ENCODE measurements around the gene XNDC1N.
A peak's percentile ranks its signal among the peaks of the same experiment; 100 is the strongest.
"Not testable (repeated sequence)": the region's sequence is repeated elsewhere in the genome, so short reads cannot be mapped to it uniquely, and the experiment has no call there.

Gene XNDC1N

GRCh38 chr11:71934213-71934612 lies 5.8 kb upstream of the XNDC1N start:
- Histone ChIP-seq H3K4me3 (no peak overlapping the region), H3K27ac (no peak overlapping the region)

- no peak overlapping the region for H3K4me3 ChIP-seq
- peak overlapping the region in 1 of 21 experiments; percentile 18 for H3K27ac ChIP-seq
These were observed 4.9 kb upstream of the XNDC1N start for GRCh38 chr11:71933141-71933933.

- H3K4me3 ChIP-seq: no peak overlapping the region
- no peak overlapping the region for H3K27ac ChIP-seq
These were observed 2.8 kb upstream of the XNDC1N start for GRCh38 chr11:71931245-71931602.

GRCh38 chr11:71930556-71931244 lies 2.3 kb upstream of the XNDC1N start:
- Histone ChIP-seq H3K4me3 (no peak overlapping the region), H3K27ac (no peak overlapping the region)

- Histone ChIP-seq H3K27ac (peak overlapping the region in 18 of 21 experiments; percentile 66 to 99 (median 96)), H3K4me3 (peak overlapping the region; percentile 61 to 96 (median 93))
These were observed 1.1 kb upstream of the XNDC1N start for GRCh38 chr11:71929491-71929890.

- Histone ChIP-seq H3K4me3 (peak within 1 kb of the TSS; percentile 61 to 96 (median 93)), H3K27ac (peak within 1 kb of the TSS; percentile 48 to 99 (median 96))
These were observed 496 bp upstream of the XNDC1N start, which contains the start of gene RNF121 for GRCh38 chr11:71928737-71929443. Gene RNF121 (plus strand): TSS chr11:71929046. CDS start chr11:71929062, 16 bp downstream.

GRCh38 chr11:71917646-71918140 lies 10.7 kb downstream of the XNDC1N start:
- H3K4me3 ChIP-seq: no peak overlapping the region

GRCh38 chr11:71914617-71915189 lies 13.7 kb downstream of the XNDC1N start:
- Histone ChIP-seq H3K27ac (peak overlapping the region in 1 of 21 experiments; percentile 3), H3K4me3 (no peak overlapping the region)

More at GRCh38 chr11:71917646-71918140, 10.7 kb downstream of the XNDC1N start:
- H3K27ac ChIP-seq: no peak overlapping the region

GRCh38 chr11:71913756-71914526 lies 14.5 kb downstream of the XNDC1N start:
- no peak overlapping the region for H3K4me3 ChIP-seq
- peak overlapping the region in 1 of 21 experiments; percentile 25 for H3K27ac ChIP-seq

GRCh38 chr11:71911986-71912340 lies 16.4 kb downstream of the XNDC1N start:
- not testable (repeated sequence) for H3K27ac ChIP-seq

GRCh38 chr11:71911321-71911985 lies 16.9 kb downstream of the XNDC1N start:
- not testable (repeated sequence) for H3K27ac ChIP-seq

More at GRCh38 chr11:71911986-71912340, 16.4 kb downstream of the XNDC1N start:
- H3K4me3 ChIP-seq: not testable (repeated sequence)

GRCh38 chr11:71910775-71911174 lies 17.6 kb downstream of the XNDC1N start:
- not testable (repeated sequence) for H3K4me3 ChIP-seq, H3K27ac ChIP-seq

More at GRCh38 chr11:71911321-71911985, 16.9 kb downstream of the XNDC1N start:
- not testable (repeated sequence) for H3K4me3 ChIP-seq

- H3K27ac ChIP-seq: no peak overlapping the region
- H3K4me3 ChIP-seq: no peak overlapping the region
These were observed 20.2 kb downstream of the XNDC1N start for GRCh38 chr11:71908218-71908617.

GRCh38 chr11:71901137-71901536 lies 27.3 kb downstream of the XNDC1N start:
- not testable (repeated sequence) for H3K27ac ChIP-seq, H3K4me3 ChIP-seq

- H3K4me3 ChIP-seq: no peak overlapping the region
- H3K27ac ChIP-seq: no peak overlapping the region
These were observed 32.4 kb downstream of the XNDC1N start for GRCh38 chr11:71895961-71896360.

- H3K4me3 ChIP-seq, H3K27ac ChIP-seq: not testable (repeated sequence)
These were observed 39.1 kb downstream of the XNDC1N start for GRCh38 chr11:71889181-71889872.

- H3K4me3 ChIP-seq: not testable (repeated sequence)
These were observed 39.9 kb downstream of the XNDC1N start for GRCh38 chr11:71888335-71889010.

More at GRCh38 chr11:71888335-71889010, 39.9 kb downstream of the XNDC1N start:
- H3K27ac ChIP-seq: not testable (repeated sequence)

Measured in skin epidermis (tissue), 12 donors.